Mesenchymal stem cell (in vitro differentiated cells and primary cell): ENCODE data around the gene ADCY5.
A peak's percentile ranks its signal among the peaks of the same experiment; 100 is the strongest.

Experiments
- DNase-seq: peaks from one replicate; pipeline ENCODE4 v3.0.0-alpha.2; 2013
- H2AFZ ChIP-seq: one replicate; pipeline ENCODE4 v1.6.1; 2013; ENCODE audit warnings: low read depth, mild to moderate bottlenecking, control low read depth, inconsistent platforms, low read length, moderate library complexity
- H2AK5ac ChIP-seq: 2 replicates; pipeline ENCODE4 v1.6.1; 2013; ENCODE audit warnings: low read length, moderate library complexity, mild to moderate bottlenecking, inconsistent platforms; ENCODE audit not compliant: severe bottlenecking
- H2BK120ac ChIP-seq: one replicate; pipeline ENCODE4 v1.6.1; 2013; ENCODE audit warnings: low read depth, mild to moderate bottlenecking, inconsistent platforms, low read length, moderate library complexity
- H2BK12ac ChIP-seq, 2 experiments: one replicate each; pipeline ENCODE4 v1.6.1; 2013; ENCODE audit warnings: inconsistent platforms in 2 of 2, low read length in 2 of 2, mild to moderate bottlenecking in 2 of 2, moderate library complexity in 2 of 2, control low read depth in 1 of 2
- H2BK15ac ChIP-seq: one replicate; pipeline ENCODE4 v1.6.1; 2013; ENCODE audit warnings: mild to moderate bottlenecking, low read depth, inconsistent platforms; ENCODE audit not compliant: poor library complexity, severe bottlenecking
- H2BK5ac ChIP-seq: 2 replicates; pipeline ENCODE4 v1.6.1; 2013; ENCODE audit warnings: low read depth, mild to moderate bottlenecking, low read length, control low read depth, inconsistent platforms; ENCODE audit not compliant: poor library complexity, severe bottlenecking
- H3K14ac ChIP-seq, 2 experiments: one replicate each; pipeline ENCODE4 v1.6.1; 2013; ENCODE audit warnings: inconsistent platforms in 2 of 2, low read length in 2 of 2, control low read depth in 1 of 2, mild to moderate bottlenecking in 1 of 2, moderate library complexity in 1 of 2
- H3K18ac ChIP-seq, 2 experiments: one replicate each; pipeline ENCODE4 v1.6.1; 2013; ENCODE audit warnings: inconsistent platforms in 2 of 2, low read length in 2 of 2, control low read depth in 1 of 2, low read depth in 1 of 2, mild to moderate bottlenecking in 1 of 2
- H3K23ac ChIP-seq, 2 experiments: one replicate each; pipeline ENCODE4 v1.6.1; 2013; ENCODE audit warnings: inconsistent platforms in 2 of 2, low read length in 2 of 2, mild to moderate bottlenecking in 2 of 2, moderate library complexity in 2 of 2, control low read depth in 1 of 2
- H3K27ac ChIP-seq: 2 replicates; pipeline ENCODE4 v1.5.1; 2013; ENCODE audit warnings: mild to moderate bottlenecking, moderate library complexity, low read length, control low read depth, inconsistent platforms; ENCODE audit not compliant: poor library complexity, severe bottlenecking
- H3K27me3 ChIP-seq, 2 experiments: 2 replicates each; pipeline versions ENCODE4 v1.6.1 to v1.7.0; 2013; ENCODE audit warnings: low read length in 2 of 2, mild to moderate bottlenecking in 2 of 2, moderate library complexity in 2 of 2, control low read depth in 1 of 2, inconsistent platforms in 1 of 2; ENCODE audit not compliant: control insufficient read depth in 1 of 2, insufficient read depth in 1 of 2
- H3K36me3 ChIP-seq, 2 experiments: 2 replicates each; pipeline versions ENCODE4 v1.6.1 to v1.7.0; 2013; ENCODE audit warnings: low read length in 2 of 2, control low read depth in 1 of 2, inconsistent platforms in 1 of 2, low read depth in 1 of 2, mild to moderate bottlenecking in 1 of 2; ENCODE audit not compliant: insufficient read depth in 2 of 2, control insufficient read depth in 1 of 2
- H3K4ac ChIP-seq, 2 experiments: one replicate each; pipeline ENCODE4 v1.6.1; 2013; ENCODE audit warnings: inconsistent platforms in 2 of 2, low read length in 2 of 2, mild to moderate bottlenecking in 2 of 2, moderate library complexity in 2 of 2, control low read depth in 1 of 2, low read depth in 1 of 2
- H3K4me1 ChIP-seq: 2 replicates; pipeline ENCODE4 v1.6.1; 2013; ENCODE audit warnings: low read depth, low read length, control low read depth; ENCODE audit not compliant: control insufficient read depth, insufficient read depth
- H3K4me2 ChIP-seq: 2 replicates; pipeline ENCODE4 v1.6.1; 2013; ENCODE audit warnings: low read length, mild to moderate bottlenecking, inconsistent platforms; ENCODE audit not compliant: poor library complexity, severe bottlenecking
- H3K4me3 ChIP-seq, 2 experiments: 2 replicates each; pipeline versions ENCODE4 v1.5.1 to v1.7.0; 2013; ENCODE audit warnings: low read length in 2 of 2, mild to moderate bottlenecking in 2 of 2, control low read depth in 1 of 2, low read depth in 1 of 2; ENCODE audit not compliant: insufficient read depth in 1 of 2
- H3K79me1 ChIP-seq: replicated peaks from 2 replicates; pipeline ENCODE4 v1.6.1; 2013; ENCODE audit warnings: mild to moderate bottlenecking, control low read depth, low read length, inconsistent platforms; ENCODE audit not compliant: poor library complexity, severe bottlenecking
- H3K9ac ChIP-seq: 2 replicates; pipeline ENCODE4 v1.7.0; 2013; ENCODE audit warnings: mild to moderate bottlenecking, low read length, moderate library complexity
- H3K9me3 ChIP-seq: 2 replicates; pipeline ENCODE4 v1.7.0; 2013; ENCODE audit warnings: mild to moderate bottlenecking, low read length; ENCODE audit not compliant: control insufficient read depth
- H4K8ac ChIP-seq: one replicate; pipeline ENCODE4 v1.6.1; 2013; ENCODE audit warnings: inconsistent platforms, mild to moderate bottlenecking, low read length, moderate library complexity
- H4K91ac ChIP-seq: one replicate; pipeline ENCODE4 v1.6.1; 2013; ENCODE audit warnings: mild to moderate bottlenecking, low read length, inconsistent platforms
- WGBS: methylation state at CpG from one replicate; pipeline ENCODE4 v1.1.7; 2013; ENCODE audit warnings: mixed read lengths; 5-methylcytosine and 5-hydroxymethylcytosine counted together

Gene ADCY5

DNA sequence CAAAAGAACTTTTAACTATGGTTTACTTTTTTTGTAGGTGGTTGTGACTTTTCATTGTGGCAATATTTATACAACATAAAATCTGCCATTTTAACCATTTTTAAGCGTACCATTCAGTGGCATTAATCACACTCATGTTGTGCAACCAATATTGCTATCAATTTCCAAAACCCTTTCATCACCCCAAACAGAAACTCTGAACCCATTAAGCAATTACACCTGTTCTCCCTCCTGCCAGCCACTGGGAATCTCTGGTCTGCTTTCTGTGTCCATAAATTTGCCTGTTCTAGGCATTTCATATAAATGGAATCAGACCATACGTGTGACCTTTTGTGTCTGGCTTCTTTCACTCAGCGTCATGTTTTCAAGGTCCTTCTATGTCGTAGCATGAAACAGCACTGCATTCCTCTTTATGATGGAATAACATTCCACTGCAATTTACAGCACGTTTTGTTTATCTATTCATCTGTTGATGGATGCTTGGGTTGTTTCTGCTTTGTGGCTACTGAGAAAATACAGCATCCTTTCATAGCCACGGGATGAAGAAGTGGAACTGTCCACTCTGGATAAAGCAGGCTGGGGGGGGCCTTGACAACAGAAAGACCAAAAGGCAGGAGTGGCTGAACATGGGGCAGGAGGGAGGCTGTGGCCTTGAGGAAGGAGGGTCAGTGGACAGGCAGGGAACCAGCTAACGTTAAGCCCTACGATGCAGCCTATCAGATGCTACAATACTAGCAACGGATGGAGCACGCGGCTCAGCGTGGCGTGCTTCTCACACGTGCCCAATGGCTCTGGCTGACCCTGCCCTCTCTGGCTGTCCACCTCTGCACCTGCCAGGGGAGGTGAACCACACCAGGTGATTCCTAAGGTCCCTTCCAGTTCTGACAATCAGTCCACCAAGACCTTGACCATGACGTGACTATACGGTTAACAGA is 136.3 kb downstream of the ADCY5 start:
- WGBS = 71% methylated on average over 15 of the region's 16 CpGs

GRCh38 chr3:123311201-123311600 is 137.7 kb downstream of the ADCY5 start:
- no peak overlapping the region for H2BK15ac ChIP-seq
- no peak overlapping the region for H3K4me3 ChIP-seq
- no peak overlapping the region for H3K4ac ChIP-seq
- H3K27me3 ChIP-seq = peaks cover 67 to 84% of the 10 kb centered on the region in 2 experiments
- H3K9ac ChIP-seq = no peak overlapping the region
- H2BK12ac ChIP-seq = no peak overlapping the region
- no peak for DNase-seq
- H3K4me2 ChIP-seq = no peak overlapping the region
- H4K8ac ChIP-seq = no peak overlapping the region
- H3K27ac ChIP-seq = no peak overlapping the region
- no peak overlapping the region for H2BK120ac ChIP-seq
- H3K23ac ChIP-seq = no peak overlapping the region
- H2AFZ ChIP-seq = no peak overlapping the region
- H3K36me3 ChIP-seq = no peaks in the 10 kb centered on the region
- H2AK5ac ChIP-seq = no peak overlapping the region
- H4K91ac ChIP-seq = no peak overlapping the region
- H3K14ac ChIP-seq = no peak overlapping the region
- no peak overlapping the region for H2BK5ac ChIP-seq
- 83% methylated on average over 7 of the region's 9 CpGs for WGBS
- no peaks in the 10 kb centered on the region for H3K79me1 ChIP-seq
- no peaks in the 10 kb centered on the region for H3K9me3 ChIP-seq
- H3K18ac ChIP-seq = no peak overlapping the region
- H3K4me1 ChIP-seq = no peaks in the 10 kb centered on the region

More for the DNA sequence above, 136.3 kb downstream of the ADCY5 start:
- Histone ChIP-seq H3K36me3 (no peaks in the 10 kb centered on the region), H3K4me1 (no peaks in the 10 kb centered on the region), H4K91ac (no peak overlapping the region), H3K23ac (no peak overlapping the region), H3K14ac (no peak overlapping the region), H3K27me3 (peaks cover 69 to 82% of the 10 kb centered on the region in 2 experiments), H3K4me3 (no peak overlapping the region), H2BK120ac (no peak overlapping the region), H4K8ac (no peak overlapping the region), H2BK12ac (no peak overlapping the region), H3K4me2 (no peak overlapping the region), H2AFZ (no peak overlapping the region), H3K4ac (no peak overlapping the region), H3K9me3 (no peaks in the 10 kb centered on the region), H3K79me1 (no peaks in the 10 kb centered on the region), H2BK15ac (no peak overlapping the region), H3K18ac (no peak overlapping the region), H2BK5ac (no peak overlapping the region), H2AK5ac (no peak overlapping the region), H3K9ac (no peak overlapping the region), H3K27ac (no peak overlapping the region)
- peak; percentile 70 for DNase-seq

- Histone ChIP-seq H2BK12ac (no peak overlapping the region), H3K36me3 (no peaks in the 10 kb centered on the region), H3K4ac (no peak overlapping the region), H2BK5ac (no peak overlapping the region), H3K4me3 (no peak overlapping the region), H3K9me3 (no peaks in the 10 kb centered on the region), H3K4me2 (no peak overlapping the region), H3K23ac (no peak overlapping the region), H3K79me1 (no peaks in the 10 kb centered on the region), H2AK5ac (no peak overlapping the region), H3K4me1 (no peaks in the 10 kb centered on the region), H3K14ac (no peak overlapping the region), H2BK120ac (no peak overlapping the region), H3K18ac (no peak overlapping the region), H2BK15ac (no peak overlapping the region), H3K9ac (no peak overlapping the region), H4K91ac (no peak overlapping the region), H3K27me3 (peaks cover 64 to 80% of the 10 kb centered on the region in 2 experiments), H4K8ac (no peak overlapping the region), H2AFZ (no peak overlapping the region), H3K27ac (no peak overlapping the region)
- 68% methylated on average over 5 of the region's 6 CpGs for WGBS
- no peak for DNase-seq
Observed at GRCh38 chr3:123310741-123311140, 138.1 kb downstream of the ADCY5 start.

- no peaks in the 10 kb centered on the region for H3K36me3 ChIP-seq
- H3K4ac ChIP-seq = no peak overlapping the region
- H3K4me2 ChIP-seq = no peak overlapping the region
- no peak overlapping the region for H2BK120ac ChIP-seq
- WGBS = 93% methylated on average over 8 of the region's 8 CpGs
- no peak overlapping the region for H2AK5ac ChIP-seq
- H3K79me1 ChIP-seq = no peaks in the 10 kb centered on the region
- H3K27ac ChIP-seq = no peak overlapping the region
- no peak overlapping the region for H3K14ac ChIP-seq
- H4K8ac ChIP-seq = no peak overlapping the region
- no peaks in the 10 kb centered on the region for H3K4me1 ChIP-seq
- H2BK5ac ChIP-seq = no peak overlapping the region
- H3K27me3 ChIP-seq = peaks cover 64 to 79% of the 10 kb centered on the region in 2 experiments
- H2AFZ ChIP-seq = no peak overlapping the region
- no peak overlapping the region for H3K18ac ChIP-seq
- H2BK15ac ChIP-seq = no peak overlapping the region
- no peak overlapping the region for H3K4me3 ChIP-seq
- DNase-seq = no peak
- no peak overlapping the region for H4K91ac ChIP-seq
- no peak overlapping the region for H3K23ac ChIP-seq
- no peak overlapping the region for H3K9ac ChIP-seq
- peaks cover 2% of the 10 kb centered on the region for H3K9me3 ChIP-seq
- H2BK12ac ChIP-seq = no peak overlapping the region
Observed at GRCh38 chr3:123310186-123310585, 138.7 kb downstream of the ADCY5 start.
